GM18520 (cell line): ENCODE results near the gene TLK1.

Experiments used
- ATAC-seq: cut with Tn5 transposase; IDR thresholded peaks from one replicate; pipeline ENCODE4 v1.9.1; 2021; ENCODE audit not compliant: unreplicated experiment

The TLK1 gene

DNA sequence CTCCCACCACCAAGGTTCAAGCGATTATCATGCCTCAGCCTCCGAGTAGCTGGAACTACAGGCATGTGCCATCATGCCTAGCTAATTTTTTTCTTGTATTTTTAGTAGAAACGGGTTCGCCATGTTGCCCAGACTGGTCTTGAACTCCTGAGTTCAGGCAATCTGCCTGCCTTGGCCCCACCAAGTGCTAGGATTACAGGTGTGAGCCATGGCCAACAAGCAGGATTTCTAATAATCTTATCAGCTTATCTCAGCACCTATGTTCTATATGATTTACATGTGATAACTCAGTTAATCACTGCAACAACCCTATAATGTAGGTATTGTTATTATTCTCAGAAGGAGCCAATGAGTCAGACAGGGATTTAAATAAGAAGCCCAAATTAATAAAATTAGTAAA lies 151.3 kb downstream of the TLK1 start:
- ATAC-seq: no peak

DNA sequence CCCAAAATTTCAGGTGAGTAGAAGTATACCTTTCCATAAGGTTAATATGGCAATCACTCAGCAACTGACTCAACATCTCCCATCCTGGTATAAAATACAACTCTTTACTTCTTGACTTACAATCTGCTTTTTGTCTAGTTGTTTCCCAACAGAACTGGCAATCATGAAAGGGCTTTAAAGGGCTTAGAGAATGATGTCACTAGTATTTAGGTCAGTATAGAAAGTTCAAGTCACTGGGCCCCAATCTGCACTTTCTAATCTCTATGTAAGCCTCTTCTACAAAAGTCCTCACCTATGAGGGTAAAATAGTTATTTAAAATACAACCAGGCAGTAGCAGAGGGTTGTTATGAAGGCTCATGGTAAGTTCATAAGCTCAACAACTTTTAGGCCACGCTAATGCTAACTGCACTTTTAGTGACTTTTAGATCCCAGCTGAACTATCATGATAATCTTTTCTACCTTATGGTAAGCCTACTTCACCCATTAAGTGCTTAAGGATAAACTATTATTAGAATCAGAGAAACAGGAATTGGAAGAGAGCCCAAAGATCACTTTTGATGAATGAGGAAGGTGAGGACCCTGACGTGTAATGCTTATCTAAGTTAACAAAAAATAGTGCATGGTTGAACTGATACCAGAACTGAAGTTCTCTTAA lies 152.0 kb downstream of the TLK1 start:
- ATAC-seq: no peak

DNA sequence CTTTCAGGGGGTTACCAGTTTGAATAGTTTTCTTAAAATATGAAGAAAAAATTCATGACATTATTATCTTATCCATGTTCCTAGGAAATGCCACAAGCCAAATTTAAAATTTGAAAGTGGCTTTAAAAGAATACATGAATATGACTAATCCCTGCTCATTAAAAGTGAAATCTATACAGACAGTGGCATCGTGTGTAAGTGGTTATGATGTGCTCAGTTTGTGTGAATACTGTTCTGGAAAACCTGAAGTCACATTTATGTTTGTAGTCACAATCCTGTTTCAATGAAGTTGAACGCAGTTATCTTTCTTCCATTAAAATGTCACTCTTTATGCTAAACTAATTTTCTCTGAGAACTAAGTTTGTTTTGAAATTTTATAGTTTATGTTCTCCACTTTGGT lies 155.9 kb downstream of the TLK1 start:
- ATAC-seq: no peak

DNA sequence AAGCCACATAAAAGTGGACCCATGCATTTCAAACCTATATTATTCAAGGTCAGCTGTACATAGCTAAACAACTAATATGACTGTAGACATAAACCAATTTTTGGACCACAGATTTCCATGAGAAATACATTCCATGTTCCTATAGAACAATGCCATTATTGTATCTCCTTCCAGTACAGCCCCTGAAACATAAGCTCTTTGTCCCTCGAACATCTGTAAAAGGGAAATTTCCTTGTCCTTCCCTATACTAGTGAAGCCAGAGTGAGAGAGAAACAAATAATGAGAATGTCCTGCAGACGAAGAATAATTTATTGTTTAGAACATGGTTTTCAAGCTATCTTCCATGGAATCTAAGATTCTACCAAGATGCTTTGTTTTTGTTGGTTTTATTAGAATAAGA lies 156.3 kb downstream of the TLK1 start:
- no peak for ATAC-seq

DNA sequence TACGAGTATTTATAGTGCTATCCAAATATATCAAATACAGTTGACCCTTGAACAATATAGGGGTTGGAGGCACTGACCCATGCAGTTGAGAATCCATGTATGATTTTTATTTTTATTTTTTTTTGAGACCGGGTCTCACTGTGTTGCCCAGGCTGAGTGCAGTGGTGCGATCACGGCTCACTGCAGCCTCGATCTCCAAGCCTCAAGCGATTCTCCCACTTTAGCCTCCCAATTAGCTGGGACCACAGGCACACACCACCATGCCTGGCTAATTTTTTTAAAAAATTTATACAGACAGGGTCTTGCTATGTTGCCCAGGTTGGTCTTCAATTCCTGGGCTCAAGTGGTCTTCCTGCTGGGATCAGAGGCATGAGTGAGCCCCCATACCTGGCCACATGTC lies 161.0 kb downstream of the TLK1 start:
- no peak for ATAC-seq

DNA sequence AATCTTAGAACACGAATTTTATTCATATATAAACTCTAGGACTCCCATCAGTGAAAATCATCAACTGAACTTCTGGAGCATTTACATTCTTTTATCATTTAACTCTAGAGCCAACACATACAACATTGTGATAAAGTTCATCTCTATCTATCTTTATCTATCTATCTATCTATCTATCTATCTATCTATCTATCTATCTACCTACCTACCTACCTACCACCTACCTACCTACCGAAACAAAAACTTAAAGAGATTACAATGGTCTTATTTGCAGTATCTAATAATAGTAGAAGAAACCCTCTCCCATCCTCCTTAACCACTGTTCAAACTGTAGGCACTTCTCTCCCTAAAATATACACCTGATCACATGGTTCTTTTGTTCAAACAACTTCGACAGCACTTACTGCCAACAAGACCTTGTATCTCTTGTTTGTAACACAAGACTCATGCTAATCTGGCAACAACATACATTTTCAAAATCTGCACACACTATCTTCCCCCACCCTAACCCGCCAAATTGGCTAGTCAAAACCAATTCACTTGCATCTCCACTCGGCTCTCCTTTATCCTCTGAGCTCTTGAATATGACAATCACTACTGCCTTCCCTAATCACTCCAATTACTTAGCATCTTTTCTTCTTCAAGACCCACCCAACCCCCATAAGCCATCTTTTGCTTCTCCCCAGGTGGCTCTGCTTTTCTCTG lies 162.6 kb downstream of the TLK1 start:
- ATAC-seq: no peak

DNA sequence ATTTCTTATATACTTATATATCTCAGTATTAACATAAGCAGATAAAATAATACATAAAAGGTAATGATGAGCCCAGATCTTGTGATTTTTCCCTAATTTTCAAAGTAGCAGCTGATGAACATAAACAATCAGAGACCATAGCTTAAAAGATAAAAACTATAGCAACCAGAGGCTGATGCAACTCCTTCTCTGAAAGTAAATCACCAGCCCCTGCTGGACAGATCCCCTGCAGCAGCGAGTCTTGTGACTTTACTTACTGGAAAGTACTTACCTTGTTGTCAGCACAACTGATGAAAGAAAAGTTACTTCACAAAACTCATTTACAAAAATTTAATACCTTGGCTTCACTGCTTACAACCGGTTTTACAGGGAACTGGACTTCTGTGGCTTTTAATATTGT lies 164.4 kb downstream of the TLK1 start:
- ATAC-seq: no peak

DNA sequence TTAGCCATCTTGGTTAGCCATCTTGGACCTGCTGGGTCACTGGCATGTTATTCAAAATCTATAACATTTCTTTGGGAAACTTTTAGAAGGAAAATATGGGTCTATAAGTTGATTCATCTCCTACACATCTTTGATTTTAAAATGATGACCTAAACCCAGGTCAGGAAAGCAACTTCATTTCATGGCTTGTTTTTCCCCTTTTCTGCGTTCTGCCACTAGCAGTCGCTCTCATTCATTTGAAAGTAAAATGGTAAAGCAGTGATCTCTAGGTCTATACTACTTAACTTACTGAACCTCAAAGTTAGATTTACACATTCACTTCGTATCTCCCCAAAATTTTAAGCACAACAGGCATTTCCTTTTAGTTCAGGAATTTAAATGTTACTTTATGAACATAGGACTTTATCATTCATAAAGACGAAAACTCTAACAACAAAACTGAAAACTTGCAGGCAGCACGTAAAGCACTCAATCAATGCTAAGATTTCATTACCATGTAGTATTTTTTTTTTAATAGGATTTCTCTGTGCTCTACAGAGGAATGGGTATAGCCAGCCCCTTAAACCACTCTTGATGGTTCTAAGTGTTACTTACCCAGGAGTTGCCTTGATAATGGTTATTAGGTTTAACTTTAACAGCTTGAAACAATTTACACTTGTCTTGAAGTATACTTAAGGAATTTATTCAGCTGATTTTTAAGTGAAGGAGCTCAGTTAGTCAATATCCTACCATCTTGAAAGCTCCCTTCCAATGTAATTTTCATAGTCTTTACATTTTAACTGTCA lies 169.1 kb downstream of the TLK1 start:
- ATAC-seq: no peak

DNA sequence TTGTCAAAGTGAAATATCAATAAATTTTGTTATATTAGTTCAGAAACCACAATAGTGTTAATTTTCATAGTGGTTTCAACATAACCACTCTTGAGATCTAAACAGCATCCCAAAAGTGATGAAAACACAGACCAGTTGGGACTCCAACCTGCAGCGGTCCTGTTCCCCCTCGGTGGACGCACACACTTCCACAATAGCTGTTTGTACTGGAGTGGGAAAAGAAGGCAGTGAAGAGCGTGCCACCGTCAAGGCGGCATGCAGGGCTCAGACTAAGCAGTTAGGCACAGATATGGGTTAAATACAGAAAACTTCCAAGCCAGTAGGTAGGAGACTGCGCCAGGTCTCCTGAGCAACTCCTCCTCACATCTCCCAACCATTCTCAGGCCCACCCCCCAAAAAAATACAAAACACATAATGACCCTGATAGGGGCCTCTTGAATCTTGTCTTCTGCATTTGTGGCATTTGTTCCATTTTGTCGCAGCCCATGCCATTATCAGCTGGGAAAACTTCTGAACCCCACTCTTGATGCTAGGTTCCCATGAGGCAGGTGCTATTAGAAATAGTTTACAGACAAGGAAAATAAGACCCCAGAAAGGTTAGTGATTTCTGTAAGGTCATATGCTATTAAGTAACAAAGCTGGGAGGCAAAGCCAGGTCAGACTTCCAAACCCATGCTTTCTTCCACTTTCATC lies 174.0 kb downstream of the TLK1 start:
- no peak for ATAC-seq

DNA sequence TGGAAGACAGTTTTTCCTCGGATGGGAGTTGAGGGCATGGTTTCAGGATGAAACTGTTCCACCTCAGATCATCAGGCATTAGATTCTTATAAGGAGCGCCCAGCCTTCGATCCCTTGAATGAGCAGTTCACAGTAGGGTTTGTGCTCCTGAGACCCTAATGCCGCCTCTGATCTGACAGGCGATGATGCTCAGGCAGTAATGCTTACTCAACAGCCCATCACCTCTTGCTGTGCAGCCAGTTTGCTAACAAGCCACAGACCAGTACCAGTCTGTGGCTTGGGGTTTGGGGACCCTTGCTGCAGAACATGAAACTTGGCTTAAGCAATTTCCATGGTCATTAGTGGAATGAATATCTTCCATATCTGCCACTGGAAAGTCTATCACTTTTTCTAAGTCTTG lies 175.3 kb downstream of the TLK1 start:
- no peak for ATAC-seq

DNA sequence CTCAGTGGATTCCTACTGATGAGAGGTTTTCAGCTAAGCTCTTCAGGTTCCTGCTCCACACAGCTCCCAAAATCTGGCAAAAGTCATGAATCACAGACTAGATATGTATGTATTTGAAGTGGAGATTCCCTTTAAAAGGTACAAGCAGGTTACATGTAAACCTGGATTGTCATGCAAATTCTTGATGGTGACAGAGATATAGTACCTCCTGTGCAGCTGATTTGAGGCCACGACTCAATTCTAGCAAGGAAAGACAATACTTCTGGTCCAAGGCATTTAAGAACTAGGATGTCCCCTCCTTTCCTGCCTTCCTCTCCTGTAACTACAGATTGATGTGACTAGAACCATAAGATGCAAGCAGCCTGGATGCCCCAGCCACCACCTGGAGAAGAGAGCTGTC lies 176.6 kb downstream of the TLK1 start:
- no peak for ATAC-seq

DNA sequence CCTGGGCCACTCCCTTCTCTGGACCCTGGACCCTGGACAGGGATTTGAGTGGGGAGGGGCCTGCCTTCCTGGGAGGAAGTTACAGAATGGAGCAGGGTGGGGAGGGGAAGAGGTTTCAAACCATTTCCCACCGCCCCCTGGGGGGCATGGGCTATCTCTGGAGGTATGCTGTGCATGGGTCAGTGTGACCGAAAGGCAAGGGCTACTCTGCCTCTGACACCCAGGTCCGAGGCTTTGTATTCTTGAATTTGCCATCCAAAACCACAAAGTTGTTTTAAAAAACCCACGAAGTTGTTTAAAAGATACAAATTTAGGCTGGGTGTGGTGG lies 184.8 kb downstream of the TLK1 start:
- no peak for ATAC-seq

DNA sequence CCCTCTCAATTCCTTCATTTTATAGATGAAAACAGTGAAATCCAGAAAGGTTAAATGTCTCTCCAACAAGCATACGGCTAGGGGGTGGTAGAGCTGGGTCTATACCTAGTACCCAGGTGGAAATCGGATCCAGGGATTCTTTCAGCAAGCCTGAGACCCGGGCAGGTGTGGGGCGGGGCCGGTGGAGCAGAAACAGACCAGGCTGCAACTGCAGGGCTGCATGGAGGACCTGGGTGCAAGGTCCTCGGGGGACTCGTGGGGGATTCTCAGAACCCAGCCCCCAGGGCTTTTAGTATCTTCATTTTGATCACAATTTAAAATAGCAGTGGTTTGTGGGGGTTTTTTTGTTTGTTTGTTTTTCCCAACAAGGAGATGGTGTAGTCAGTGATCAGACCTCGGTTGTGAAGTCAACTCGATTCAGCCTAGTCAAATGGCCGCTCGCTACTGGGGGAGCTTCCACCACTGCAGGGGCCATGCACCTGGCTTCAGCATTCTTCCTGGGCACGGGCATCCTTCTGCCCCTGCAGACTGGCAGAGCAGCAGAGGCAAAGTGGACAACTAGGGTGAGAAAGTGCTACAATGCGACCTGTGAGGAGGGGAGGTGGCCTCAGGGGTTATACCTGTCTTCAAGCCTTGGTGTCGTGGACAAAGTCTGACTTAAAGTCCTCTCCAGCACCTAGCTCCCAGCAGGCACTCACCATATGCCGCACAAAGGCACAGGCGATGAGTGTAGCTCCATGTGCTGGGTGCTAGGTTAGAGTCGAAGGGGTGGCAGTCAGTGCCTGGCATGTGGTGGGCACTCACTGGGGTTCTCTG lies 185.4 kb downstream of the TLK1 start:
- ATAC-seq: no peak

DNA sequence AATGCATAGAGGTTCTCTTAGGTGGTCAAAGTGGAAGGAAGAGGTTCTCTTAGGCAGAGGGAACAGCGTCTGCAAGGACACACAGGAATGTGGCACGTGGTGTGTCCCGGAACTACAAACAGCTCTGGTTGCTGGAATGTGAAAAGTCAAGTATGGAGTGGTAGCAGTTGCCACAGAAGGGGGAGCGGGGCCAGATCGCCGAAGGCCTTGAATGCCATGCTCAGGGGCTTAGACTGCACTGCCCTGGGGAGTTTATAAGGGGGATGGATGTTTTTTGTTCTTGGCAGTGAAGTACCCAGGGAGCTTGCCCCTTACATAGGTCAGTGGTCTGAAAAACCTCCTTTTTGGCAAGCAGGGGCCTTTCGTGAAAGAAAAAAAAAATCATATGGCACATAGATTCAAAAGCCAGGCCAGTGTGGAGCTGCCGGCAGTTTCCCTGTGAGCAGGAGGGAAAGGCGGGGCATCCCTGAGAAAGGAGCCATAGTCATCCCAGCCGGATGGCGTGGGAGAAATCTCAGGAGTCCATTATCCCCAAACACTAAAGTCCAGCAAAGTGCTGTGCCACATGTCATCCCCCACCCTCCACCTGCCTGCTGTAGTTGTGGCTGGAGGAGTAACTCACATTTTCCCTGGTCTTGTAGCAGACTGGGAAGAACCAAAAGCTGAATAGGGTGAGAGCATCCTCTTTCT lies 186.2 kb downstream of the TLK1 start:
- no peak for ATAC-seq

DNA sequence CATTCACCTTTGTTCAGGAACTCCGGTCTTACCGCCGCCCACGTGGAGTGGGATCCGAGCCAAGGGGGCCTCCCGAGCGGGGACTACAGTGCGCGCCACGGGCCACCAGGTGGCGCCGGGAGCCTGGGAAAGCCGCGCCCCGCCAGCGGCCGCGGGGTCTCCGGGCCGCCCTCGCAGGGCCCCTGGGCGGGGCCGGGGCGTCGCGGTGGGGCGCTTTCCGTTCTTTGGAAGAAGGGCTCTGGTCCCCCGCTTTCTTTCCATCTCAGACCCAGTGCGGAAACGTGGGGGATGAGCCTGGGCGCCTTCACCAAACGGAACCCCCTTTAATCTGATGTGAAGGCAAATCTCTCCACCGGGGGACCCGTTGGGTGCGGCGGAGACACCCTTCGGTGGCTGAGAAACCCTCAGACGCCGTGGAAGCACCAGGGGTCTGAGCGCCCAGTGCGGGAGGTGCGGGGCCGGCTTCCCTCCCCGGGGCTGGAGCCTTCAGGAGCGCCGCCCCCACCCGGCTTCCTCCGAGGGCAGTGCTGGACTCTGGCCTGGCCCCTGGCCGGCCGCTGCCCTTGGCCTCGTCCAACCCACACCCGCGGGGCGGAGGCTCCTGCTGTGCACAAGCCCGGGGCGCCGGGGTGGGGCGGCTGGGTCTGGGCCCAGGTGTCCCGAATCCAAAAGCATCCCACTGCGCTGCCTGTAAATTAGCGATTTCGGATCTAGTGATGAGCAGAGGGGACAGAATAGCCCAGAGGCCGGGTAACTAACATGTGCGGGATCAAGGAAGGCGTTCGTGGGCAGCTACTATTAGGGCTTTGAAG lies 187.0 kb downstream of the TLK1 start:
- ATAC-seq: peak; percentile 92

DNA sequence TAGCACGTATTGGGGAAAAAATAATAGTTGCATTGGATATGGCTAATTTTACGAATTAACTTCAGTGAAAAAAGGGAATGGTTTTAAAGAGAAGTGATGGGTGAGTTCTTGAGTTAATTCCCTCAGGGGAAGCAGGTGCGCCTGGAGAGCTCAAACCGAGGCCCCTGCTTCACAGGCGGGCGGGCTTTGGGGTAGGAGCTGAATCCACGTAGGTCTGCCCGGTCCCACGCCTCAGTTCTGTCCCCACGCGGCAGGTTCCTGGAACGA lies 187.5 kb downstream of the TLK1 start:
- no peak for ATAC-seq

DNA sequence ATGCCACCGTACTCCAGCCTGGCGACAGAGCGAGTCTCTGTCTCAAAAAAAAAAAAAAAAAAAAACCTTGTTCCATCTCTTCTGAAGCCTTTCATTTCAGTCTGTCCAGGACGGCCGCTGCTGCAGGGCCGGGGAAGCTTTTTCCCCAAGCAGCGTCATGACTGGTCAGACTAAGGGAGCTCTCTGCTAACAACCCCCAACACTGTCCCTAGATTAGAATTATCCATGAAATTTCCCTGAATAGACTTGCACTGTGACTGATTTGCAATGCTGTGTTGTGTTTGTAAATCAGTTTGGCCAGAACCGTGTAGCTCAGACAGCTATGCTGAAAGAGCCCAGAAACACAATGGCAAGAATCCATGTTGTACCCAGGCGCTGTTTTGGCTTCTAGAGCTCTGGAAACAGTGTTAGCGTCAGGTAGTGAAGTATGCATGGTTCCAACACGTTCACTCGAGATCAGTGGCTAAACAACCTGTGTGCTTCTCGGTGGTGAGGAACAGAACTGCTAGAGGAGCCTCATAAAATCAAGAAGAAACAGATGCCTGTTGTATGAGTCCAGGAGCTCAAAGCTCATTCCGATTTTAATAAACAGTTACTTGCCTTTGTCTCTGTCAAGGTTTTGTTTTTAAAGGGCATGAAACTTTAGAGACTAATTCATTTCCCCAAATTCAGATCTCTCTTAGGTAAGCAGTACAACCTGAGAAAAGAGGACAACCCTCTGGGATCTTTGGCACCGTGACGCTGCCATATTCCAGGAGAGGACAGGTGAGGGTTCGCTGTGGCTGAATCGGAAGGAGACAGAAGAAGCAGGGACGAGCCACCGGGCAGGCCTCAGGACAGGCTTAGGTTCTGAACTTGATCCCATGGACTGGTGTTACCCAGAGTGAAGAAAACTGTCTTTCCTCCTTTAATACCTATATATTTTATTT lies 188.1 kb downstream of the TLK1 start:
- no peak for ATAC-seq

DNA sequence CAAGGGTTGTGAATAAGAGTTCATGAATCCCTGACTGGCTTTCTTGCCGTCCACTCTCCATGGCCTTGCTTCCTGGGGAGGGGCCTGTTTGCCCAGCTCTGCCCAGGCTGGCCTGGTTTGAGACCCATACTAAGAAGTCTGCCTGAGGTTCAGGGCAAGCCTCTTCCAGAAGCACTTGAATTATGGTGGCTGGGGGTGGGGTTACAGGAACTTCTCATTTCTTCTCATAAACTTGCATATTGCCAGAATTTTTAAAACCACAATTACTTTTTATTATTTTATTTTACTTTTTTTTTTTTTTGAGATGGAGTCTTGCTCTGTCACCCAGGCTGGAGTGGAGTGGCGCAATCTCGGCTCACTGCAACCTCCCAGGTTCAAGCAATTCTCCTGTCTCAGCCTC lies 189.6 kb downstream of the TLK1 start:
- ATAC-seq: no peak
